Caki2 (cell line): ENCODE measurements around the gene GABRG3. TPM values are rescaled to one million over a fixed set of nuclear protein-coding genes. Genes with fewer than 3 reads are reported as not detected.

Source experiments
- DNase-seq: peaks from one replicate; pipeline ENCODE4 v3.0.0-alpha.2; 2015; ENCODE audit warnings: low read depth
- in situ Hi-C: cut with HindIII; loops from 2 replicates; pipeline ENCODE4 v1.10.0; 2016; ENCODE audit warnings: low sequenced_read_pairs, low pct_unique_long_range_greater_than_20kb, mixed read lengths
- total RNA-seq: library from RNA; depleted of rRNA; stranded (reverse); fragments of >200 nt; shearing (Covaris generic); gene quantifications from 2 replicates; pipeline ENCODE4 v1.2.3, GENCODE V29; 2014; ENCODE audit warnings: low replicate concordance

The GABRG3 gene
- total RNA-seq, 1 experiment from 2014 or later: 0.10 TPM

DNA sequence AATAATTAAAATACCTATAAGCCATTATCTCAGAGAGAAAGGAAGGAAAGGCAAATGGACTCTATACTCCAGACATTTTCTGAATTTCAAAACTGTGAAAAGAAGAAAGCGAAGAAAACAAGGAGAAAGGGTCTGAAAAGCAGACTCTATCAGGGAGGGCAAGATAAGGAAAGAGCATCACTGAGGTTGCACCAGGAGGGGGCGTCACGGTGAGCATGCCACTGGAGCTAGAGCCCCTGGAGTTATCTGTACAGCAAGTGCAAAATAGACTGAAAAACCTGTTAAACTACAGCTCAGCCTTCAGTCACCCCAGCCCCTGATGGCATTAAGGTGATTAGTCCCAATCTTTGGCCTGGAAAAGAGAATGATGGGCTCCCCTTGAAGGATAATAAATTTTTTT, 514.3 kb downstream of the GABRG3 start:
- DNase-seq: no peak
- in situ Hi-C loops: no loop called here

DNA sequence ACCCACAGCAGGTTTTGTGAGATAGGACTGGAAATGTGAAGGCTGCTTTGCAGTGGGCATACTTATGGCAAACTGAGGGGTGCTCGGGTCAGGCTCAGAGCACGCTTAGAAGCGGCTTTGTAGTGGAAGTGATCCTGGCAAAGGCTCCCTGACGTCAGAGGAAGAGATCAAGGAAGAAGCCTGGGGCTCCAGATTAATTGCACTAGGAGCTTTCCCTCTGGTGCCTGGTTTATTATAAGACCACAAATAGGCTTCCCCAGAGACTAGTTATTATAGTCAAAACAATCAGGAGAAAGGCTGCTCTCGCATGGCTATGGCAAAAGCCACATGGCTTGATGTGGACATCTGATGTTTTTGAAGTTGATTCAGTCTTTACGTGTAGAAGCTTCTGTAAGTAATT, 515.1 kb downstream of the GABRG3 start:
- in situ Hi-C loops: no loop called here
- DNase-seq: no peak

DNA sequence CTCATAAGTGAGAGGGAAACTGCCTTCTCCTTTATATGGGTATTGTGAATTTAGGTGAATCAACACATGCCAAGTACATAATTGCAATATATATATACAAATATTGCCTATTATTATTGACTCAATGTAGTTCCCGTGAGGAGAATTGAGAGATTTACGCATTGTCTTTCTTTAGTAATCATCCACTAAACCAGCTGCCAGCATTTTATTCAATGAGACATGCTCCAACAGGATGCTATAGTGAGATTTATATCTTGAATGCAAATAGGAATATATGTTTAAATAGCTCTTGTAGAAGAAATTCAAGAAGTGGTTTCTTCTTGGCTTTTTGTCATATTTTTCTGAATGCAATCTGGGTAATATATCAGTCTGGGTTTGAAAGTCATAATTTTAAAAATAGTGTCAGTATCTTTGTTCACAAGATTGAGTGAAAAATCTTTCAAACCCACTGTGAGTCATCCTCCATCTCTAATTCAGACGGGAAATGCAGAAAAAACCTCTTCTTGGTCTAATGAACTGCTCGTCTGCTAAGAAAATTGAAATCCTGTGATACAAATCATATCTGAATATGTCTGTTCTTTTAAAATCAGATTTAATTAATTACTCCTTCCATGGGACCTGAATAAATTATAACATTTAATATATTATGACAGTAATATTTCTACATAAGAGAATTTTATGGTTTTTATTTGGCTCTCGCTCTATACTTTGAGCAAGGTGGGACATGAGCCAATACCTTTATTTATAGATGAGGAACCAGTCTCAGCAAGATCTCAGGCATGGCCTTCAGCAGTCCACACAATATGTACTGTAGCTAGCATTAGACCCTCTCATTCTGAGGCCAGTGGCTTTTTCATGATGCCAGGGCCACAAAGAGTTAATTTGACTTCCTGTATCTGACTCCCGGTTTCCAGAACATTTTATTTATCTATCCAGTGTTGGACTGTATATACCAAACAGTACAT, 516.0 kb downstream of the GABRG3 start:
- in situ Hi-C loops: no loop called here
- no peak for DNase-seq

DNA sequence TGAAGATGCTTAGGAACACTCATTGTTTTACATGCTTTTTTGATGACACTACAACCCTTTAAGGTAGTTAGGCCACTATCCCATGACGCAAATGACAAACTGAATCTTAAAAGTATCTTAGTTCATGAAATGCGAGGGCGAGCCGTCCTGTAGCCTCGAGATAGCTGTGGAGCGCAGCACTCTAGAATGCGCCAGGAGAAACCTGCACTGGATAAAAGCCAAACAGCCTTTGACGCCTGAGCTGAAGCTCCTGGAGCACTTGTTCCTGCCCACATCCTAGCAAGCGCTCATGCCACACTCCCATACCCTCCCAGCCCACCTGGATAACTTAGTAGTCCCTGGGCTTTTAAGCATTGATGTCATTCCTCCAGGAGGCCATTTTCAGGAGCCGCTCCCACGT, 516.9 kb downstream of the GABRG3 start:
- in situ Hi-C loops: no loop called here
- no peak for DNase-seq

DNA sequence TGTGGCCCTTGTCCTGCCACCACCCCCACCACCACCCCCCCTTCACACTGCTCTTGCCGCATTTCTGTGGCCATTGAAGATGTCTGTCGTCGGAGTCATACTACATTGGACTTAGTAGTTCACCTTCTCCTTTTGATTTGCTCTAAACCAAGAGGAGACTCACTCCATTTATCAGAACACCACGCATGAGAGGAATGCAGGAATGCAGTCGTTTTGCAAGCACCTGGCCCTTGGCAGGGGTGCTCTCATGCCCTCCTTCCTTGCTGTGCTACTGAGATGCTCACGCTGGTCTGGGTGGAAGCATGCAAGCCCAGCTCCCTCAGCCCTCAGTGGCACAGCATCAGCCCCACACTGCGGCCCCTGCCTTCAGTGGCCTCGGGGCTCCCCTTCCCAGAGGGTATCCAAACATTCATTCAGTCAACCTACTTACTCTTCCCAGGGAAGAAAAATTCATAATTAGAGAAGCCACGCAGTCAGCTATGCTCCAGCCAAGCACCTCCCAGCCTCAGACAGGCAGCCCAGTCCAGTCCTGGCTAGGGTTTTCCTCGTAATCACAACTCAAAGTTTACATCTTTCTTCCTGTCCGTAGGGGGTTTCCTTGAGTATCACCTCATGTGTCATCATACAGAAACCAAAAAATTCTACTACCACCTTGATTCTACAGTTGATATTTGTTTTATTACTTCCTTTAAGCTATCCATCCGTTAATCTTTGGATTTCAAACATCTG, 520.0 kb downstream of the GABRG3 start:
- DNase-seq: peak; percentile 13

DNA sequence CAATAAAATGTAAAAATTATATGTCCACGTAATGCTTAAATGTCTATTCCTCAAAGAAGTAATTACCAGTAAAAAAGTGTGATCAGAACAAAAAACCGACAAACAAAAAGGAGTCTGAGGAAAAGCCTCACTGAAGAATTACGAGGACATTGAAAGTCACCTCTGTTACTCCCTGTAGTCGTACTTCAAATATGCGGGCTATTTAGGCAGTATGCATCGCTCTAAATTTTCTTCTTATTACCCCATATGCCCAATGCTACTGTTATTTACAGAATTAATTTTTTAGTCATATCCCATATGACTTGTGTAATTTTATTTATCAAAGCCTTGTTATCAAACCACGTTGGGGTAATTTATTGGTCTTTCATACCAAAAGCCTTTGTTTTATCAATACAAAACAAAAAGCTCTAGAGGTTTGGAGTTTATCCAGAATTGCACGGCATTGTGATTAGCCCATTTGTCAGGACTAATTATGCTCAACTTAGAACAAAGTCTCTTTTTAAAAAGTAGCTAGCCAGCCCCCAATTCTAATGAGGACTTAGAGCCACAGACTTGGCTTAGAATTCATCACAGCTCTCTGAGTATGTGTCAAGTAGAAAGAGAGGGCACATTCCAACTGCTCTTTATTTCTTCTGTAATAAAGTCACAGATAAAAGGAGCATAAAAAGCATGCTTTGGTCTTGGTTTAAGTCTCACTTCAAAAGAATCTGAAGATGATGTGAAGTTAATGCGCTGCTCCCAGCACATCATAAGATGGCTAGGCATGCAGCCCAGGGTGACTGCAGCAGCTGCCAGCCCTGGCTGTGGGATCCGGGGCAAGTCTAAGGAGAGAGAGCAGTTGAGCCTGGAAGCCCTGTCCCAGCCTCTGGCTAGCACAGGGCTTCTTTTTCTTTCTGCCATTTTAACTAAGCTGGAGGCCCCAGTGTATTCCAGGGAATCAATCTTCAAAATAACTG, 521.0 kb downstream of the GABRG3 start:
- in situ Hi-C loops: no loop called here
- peak; percentile 17 for DNase-seq

More for the DNA sequence above, 520.0 kb downstream of the GABRG3 start:
- in situ Hi-C loops: no loop called here

DNA sequence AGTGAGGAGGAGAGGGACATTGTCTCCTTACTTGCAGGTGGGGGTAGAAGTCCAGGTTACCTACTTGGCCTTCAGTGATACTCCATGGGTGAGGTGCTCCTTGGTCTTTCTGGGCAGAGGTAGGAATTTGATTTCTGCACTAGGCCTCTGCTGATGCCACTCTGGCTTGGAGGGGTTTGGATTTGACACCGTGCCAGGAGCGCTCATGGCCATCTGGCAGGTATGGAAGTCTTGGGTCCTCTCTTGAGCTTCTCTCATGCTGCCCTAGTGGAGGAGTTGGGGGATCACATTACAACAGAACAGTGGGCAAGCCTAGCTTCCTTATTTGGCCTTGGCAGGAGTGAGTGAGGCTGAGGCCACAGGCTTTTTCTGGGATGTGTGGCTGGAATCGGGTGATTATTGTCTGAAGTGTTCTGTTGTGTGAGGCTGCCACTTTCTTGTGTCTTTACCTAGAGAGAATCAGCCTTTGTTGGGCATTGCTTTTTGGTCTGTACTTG, 525.0 kb downstream of the GABRG3 start:
- in situ Hi-C loops: no loop called here
- no peak for DNase-seq

DNA sequence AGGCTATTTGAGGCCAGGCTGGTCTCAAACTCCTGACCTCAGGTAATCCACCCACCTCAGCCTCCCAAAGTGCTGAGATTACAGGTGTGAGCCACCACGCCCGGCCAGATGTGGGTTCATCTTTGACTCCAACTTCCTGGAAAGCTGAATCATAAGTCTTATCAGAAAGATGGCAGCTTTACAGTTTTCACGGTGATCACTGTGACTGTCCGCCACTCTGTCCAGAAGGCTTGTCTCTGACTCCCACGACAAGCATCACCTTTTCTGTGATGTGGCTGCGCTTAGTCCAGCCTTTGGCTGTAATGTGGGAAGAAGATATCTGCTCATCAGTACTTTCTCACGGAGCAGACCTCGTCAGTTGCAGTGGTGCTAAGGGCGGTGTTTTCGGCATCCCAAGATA, 527.7 kb downstream of the GABRG3 start:
- DNase-seq: no peak
- in situ Hi-C loops: no loop called here

DNA sequence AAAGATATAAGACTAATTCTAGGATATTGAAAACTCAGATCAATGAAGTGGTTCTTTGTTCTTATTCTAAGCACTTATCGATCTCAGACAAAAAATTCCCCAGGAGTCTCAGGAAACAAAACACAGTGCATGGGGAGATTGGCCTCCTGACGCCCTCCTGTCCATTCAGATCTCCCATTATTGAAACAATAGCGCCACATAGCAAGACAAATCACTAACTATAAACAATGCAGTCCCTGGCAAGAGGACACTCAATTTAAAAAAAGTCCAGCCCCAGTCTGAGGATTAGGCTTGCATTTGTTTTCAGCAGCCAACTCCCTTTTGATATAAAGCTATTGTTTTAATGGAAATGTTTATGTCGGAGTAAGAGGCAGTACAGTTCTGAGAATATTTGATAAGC, 528.2 kb downstream of the GABRG3 start:
- in situ Hi-C loops: no loop called here

DNA sequence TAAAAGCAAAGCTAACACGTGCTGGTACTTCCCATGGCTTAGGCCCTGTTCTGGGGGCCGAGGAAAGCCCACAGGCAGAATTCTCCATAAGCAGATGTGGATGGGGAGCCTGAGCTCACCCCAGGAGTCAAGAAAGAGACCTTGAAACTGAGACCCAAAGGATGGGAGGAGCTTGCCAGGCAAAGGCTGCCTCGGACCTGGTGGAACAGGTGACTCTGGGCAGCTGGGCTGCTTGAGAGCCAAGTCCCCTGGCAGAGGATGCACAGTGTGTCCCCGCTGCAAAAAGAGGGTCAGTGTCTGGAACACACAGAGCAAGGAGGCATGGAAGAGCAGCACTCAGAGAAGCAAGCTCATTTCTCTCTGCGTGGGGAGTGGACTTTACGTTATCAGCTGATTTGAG, 528.7 kb downstream of the GABRG3 start:
- in situ Hi-C loops: no loop called here
- DNase-seq: no peak

More for the DNA sequence above, 528.2 kb downstream of the GABRG3 start:
- DNase-seq: no peak

DNA sequence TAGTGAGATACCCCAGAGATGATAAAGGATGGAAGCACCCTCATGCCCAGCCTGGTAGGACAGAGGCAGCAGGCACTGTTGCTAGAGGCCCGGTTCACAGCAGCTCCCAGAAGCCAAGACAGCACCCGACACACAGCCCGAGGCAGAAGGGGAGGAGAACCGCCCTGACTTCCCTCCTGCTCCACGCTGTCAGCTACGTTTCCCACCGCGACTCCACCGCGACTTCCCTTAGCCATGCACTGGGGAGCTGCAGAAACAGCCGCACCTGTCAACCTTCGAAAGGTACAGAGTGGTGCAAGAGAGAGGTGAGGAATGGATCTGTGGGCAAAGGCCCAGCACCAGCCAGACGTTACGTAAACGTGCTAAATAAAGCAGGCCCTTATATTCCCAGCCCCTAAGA, 529.2 kb downstream of the GABRG3 start:
- in situ Hi-C loops: no loop called here
- no peak for DNase-seq

DNA sequence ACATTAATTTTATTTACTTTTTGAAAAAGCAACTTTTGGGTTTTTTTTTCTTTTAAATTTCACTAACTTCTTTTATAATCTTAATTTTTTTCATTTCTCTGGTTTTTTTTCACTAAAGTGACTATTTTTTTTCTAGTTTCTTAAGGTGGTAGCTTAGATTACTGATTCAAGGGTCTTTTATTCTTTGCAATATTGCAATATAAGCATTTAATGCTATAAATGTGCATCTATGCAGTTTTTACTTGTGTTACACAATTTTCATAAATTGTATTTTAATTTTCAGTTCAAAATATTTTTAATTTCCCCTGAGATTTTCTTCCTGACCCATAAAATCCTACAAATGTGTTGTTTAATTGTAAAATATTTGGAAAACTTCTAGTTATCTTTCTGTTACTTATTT, 535.8 kb downstream of the GABRG3 start:
- no peak for DNase-seq
- in situ Hi-C loops: no loop called here

DNA sequence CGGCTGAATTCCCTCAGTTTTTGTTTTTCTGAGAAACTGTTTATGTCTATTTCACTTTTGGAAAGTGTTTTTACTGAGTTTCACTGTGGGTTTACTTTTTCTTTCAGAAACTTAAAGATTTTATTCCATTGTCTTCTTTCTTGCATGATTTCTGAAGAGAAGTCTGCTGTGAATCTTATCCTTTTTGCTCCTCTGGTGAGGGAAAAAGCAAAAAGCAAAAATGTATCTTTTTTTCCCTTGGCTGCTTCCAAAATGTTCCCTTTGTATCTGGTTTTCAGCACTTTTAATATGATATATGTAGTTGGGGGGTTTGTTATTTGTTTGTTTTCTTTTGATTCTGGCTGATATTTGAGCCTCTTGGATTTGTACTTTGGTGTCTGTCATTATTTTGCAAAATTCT, 538.0 kb downstream of the GABRG3 start:
- in situ Hi-C loops: no loop called here
- no peak for DNase-seq

DNA sequence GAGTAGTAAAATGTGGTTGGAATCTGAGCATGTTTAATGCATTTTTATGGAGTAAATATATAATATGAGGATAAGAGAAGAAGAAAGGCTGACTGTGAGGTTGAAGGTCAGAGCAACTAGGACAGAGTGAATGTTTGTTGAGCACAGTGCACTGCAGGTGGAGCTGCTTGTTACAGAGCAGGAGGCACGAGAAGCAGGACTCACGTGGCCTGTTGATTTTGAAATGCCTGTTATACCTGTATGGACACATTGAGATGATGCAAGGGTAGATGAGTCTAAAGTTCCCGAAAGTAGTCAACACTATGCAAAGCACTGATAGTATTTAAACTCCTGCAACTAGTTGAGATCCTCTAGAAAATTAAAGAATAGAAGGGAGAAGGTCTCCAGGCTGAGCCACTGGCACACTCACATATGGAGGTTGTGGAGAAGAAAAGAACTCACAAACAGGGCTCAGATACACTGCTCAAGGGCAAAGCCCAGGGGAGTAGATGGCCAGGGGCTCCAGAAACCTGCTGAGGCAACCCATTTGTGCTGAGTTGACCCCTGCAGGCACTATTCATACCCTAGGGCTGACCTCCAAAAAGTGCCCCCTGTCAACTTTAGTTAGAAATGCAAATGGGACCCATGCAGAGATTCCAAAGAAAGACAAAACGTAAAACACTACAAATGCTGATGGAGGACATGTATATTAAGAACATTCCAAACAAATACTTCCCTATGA, 541.5 kb downstream of the GABRG3 start:
- in situ Hi-C loops: no loop called here
- DNase-seq: no peak

DNA sequence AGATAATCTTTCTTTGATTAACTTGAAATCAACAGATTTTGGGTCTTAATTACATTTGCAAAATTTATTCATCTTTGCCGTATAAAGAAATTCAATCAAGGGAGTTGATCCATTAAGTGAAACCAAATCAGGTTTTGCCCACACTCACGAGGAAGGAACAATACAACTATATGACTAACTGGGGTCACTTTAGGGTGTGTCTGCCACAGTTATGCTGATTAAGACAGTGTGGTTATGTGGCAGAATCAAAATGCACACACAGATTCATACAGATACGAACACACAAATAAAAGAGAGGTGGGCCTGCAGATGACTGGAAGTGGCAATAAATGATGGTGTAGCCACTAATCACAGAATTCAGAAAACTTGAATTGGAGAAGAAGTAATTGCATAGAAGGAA, 543.5 kb downstream of the GABRG3 start:
- in situ Hi-C loops: no loop called here
- DNase-seq: no peak

DNA sequence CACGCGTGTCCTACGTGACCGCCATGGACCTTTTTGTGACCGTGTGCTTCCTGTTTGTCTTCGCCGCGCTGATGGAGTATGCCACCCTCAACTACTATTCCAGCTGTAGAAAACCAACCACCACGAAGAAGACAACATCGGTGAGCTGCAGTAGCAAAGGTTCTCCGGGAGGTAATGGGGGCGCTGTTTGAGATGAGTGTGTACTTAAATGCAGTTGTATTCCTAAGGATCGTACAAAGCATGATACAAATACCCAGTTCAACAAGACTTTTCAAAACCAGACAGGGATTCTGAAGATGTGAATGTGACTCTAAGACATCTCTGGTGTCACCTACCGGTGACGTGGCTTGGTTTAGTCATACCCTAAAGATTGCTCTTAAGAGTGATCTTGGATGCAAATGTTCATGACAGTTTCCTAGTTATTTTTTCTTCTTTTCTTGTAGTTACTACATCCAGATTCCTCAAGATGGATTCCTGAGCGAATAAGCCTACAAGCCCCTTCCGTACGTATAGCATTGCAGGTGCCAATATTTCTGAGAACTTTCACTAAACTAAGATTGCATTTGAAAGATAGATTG, 556.6 kb downstream of the GABRG3 start:
- no peak for DNase-seq
- in situ Hi-C loops: no loop called here

DNA sequence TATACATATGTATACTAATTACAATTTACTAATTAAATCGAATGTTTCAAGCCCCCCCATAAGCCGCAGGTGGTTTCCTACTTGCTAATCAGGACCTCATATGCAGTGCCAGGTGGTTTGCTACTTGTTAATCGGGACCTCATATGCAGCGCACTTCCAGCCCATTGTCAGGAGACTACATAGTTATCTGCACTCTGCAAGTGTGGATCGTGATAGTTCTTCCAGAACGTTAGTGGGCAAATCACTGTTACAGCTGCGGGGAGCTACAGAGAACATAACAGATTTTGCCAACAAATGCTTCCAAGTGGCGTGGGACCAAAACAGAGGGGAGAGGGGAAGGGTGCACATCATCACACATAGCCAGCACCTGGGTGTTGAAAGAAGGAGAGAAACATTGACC, 558.4 kb downstream of the GABRG3 start:
- DNase-seq: no peak
- in situ Hi-C loops: no loop called here
